Neural progenitor cell (in vitro differentiated cells): ENCODE results near the gene PLXDC2.

ENCODE experiments used
- EZH2 ChIP-seq: fragments of 200-600 bp; sonication (generic); IDR thresholded peaks from 2 replicates; pipeline ENCODE4 v1.6.1; 2017; ENCODE audit warnings: antibody characterized with exemption, mild to moderate bottlenecking, moderate library complexity
- EZH2phosphoT487 ChIP-seq: fragments of 200-600 bp; sonication (generic); IDR thresholded peaks from 2 replicates; pipeline ENCODE4 v1.6.1; 2017; ENCODE audit warnings: antibody characterized with exemption
- TF ChIP-seq, protein P1 (sequence below): fragments of 200-600 bp; sonication (generic); IDR thresholded peaks from 2 replicates; pipeline ENCODE4 v1.5.1; 2017; ENCODE audit warnings: antibody characterized with exemption, mild to moderate bottlenecking

DNA sequence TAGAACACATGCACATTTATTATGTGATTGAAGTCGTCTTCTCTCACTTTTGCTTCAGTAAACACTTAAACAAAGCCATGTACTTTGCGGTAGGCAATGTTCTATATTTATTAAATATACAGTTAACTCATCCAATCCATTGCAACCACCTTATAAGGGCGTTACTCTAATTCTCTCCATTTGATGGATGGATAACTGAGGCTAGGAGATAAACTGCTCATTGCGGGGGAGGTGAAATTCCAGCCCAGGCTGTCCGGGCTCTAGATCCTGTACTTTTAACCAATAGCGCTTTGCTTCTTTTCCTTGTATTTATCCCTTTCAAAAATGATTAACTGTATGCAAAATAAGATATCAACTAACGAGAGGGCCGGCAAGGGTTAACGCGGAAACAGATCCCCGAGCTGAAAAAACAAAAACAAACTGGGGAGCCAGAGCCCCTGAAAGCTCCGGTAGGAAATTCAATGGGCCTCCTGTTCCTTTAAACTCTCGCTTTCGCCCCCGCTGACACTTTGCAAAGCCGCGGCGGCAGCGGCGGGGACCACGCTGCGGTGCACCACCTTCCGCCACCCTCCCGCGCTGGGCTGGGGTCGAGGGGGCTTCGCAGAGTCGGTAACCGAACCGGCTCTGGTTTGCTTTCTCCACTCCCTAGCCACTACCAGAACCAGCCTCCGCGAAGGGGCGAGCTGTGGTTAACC is 1.0 kb upstream of the PLXDC2 start:
- TF ChIP-seq EZH2phosphoT487, result no peak
- TF ChIP-seq, protein P1, sequence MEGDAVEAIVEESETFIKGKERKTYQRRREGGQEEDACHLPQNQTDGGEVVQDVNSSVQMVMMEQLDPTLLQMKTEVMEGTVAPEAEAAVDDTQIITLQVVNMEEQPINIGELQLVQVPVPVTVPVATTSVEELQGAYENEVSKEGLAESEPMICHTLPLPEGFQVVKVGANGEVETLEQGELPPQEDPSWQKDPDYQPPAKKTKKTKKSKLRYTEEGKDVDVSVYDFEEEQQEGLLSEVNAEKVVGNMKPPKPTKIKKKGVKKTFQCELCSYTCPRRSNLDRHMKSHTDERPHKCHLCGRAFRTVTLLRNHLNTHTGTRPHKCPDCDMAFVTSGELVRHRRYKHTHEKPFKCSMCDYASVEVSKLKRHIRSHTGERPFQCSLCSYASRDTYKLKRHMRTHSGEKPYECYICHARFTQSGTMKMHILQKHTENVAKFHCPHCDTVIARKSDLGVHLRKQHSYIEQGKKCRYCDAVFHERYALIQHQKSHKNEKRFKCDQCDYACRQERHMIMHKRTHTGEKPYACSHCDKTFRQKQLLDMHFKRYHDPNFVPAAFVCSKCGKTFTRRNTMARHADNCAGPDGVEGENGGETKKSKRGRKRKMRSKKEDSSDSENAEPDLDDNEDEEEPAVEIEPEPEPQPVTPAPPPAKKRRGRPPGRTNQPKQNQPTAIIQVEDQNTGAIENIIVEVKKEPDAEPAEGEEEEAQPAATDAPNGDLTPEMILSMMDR, result no peak
- no peak for TF ChIP-seq EZH2
